SK-N-SH treated with all-trans-retinoic acid at 6 μM for 48 hours (cell line): ENCODE measurements around the gene NR2F2.

Source experiments
- ATAC-seq: fragments of 200-7000 bp; cut with Tn5 transposase; 3 replicates; pipeline ENCODE4 v1.9.1; 2020; ENCODE audit warnings: mild to moderate bottlenecking, moderate library complexity
- ARNTL ChIP-seq: fragments of 450-650 bp; formaldehyde crosslinking; IDR thresholded peaks from 2 replicates; pipeline ENCODE4 v1.5.0; 2020; ENCODE audit warnings: low read depth, mild to moderate bottlenecking, moderate library complexity, borderline replicate concordance
- BACH2 ChIP-seq: fragments of 250-450 bp; sonication (Bioruptor Pico); IDR thresholded peaks from 2 replicates; pipeline ENCODE4 v1.9.0; 2021; ENCODE audit warnings: mild to moderate bottlenecking, borderline replicate concordance
- GLIS3 ChIP-seq: fragments of 250-450 bp; sonication (Bioruptor Pico); IDR thresholded peaks from 2 replicates; pipeline ENCODE4 v1.5.0; 2020; ENCODE audit warnings: mild to moderate bottlenecking, moderate library complexity
- ISL1 ChIP-seq: fragments of 250-450 bp; sonication (Bioruptor Pico); IDR thresholded peaks from 2 replicates; pipeline ENCODE4 v2.1.2; 2022; ENCODE audit warnings: mild to moderate bottlenecking, moderate library complexity
- OSR1 ChIP-seq: fragments of 250-450 bp; sonication (Bioruptor Pico); IDR thresholded peaks from 2 replicates; pipeline ENCODE4 v1.8.0; 2022; ENCODE audit warnings: moderate library complexity, mild to moderate bottlenecking, inconsistent platforms
- PPARA ChIP-seq: fragments of 250-450 bp; sonication (Bioruptor Pico); IDR thresholded peaks from 2 replicates; pipeline ENCODE4 v1.5.0; 2020; ENCODE audit warnings: mild to moderate bottlenecking, borderline replicate concordance
- ZC3H10 ChIP-seq: fragments of 250-450 bp; sonication (Bioruptor Pico); IDR thresholded peaks from 2 replicates; pipeline ENCODE4 v1.5.1; 2021; ENCODE audit warnings: mild to moderate bottlenecking, moderate library complexity
- ZFP3 ChIP-seq: fragments of 250-450 bp; sonication (Bioruptor Pico); IDR thresholded peaks from 2 replicates; pipeline ENCODE4 v1.5.0; 2020; ENCODE audit warnings: mild to moderate bottlenecking, moderate library complexity
- ZFP30 ChIP-seq: fragments of 450-650 bp; formaldehyde crosslinking; IDR thresholded peaks from 2 replicates; pipeline ENCODE4 v1.5.0; 2022; ENCODE audit warnings: mild to moderate bottlenecking, moderate library complexity
- ZNF8 ChIP-seq: fragments of 450-650 bp; formaldehyde crosslinking; IDR thresholded peaks from 2 replicates; pipeline ENCODE4 v1.5.0; 2020; ENCODE audit warnings: mild to moderate bottlenecking, moderate library complexity
- TF ChIP-seq, protein P1 (sequence below): fragments of 250-450 bp; sonication (Bioruptor Pico); IDR thresholded peaks from 2 replicates; pipeline ENCODE4 v1.8.0; 2020; ENCODE audit warnings: mild to moderate bottlenecking, moderate library complexity, borderline replicate concordance
- TF ChIP-seq, protein P2 (sequence below): fragments of 250-450 bp; sonication (Bioruptor Pico); IDR thresholded peaks from 2 replicates; pipeline ENCODE4 v1.5.1; 2020; ENCODE audit warnings: low read depth, mild to moderate bottlenecking, moderate library complexity
- TF ChIP-seq, protein P3 (sequence below): fragments of 250-450 bp; sonication (Bioruptor Pico); IDR thresholded peaks from 2 replicates; pipeline ENCODE4 v1.5.0; 2020; ENCODE audit warnings: mild to moderate bottlenecking, moderate library complexity
- TF ChIP-seq, protein P4 (sequence below): fragments of 250-450 bp; sonication (Bioruptor Pico); IDR thresholded peaks from 2 replicates; pipeline ENCODE4 v1.8.0; 2021; ENCODE audit warnings: low read depth, mild to moderate bottlenecking, moderate library complexity, borderline replicate concordance

NR2F2 gene

DNA sequence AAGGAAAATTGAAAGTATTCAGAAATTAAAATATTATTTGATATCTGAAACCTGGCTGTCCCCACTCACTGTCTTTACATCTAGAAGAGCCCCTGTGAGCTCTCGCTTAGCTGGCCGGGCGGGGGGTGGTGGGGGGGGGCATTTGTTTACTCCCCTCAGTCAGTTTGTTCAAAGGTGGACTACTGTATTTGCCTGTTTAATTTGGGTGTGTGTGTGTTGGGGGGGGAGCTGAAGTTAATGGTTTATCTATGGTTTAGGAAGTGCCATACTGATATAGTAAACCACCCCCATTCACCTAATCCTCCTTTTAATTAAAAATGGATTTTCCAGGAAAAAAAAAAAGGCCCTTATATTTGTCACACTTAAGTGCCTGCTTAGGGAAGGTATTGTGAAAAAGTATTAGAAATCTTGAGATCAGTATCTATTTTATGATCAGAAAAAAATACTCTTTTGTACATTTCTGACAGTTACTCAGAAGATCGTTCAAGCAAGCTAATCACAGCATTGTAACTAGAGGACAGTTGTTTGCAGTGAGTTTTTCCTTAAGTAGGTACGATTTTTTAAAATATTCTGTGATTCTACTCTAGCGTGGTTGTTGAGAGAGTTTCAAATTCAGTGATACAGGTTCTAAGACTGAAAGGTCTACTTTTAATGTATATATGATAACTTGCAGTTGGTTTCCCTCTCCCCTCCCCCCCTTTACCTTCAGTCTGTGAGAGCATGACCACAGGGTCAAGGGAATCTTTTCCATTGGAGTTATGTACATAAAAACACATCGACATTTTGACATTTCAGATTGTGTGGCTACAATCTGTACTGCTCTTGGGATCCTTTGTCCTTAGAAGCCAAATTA is 8.5 kb downstream of the NR2F2 start:
- no peak for ATAC-seq
- TF ChIP-seq, protein P1, sequence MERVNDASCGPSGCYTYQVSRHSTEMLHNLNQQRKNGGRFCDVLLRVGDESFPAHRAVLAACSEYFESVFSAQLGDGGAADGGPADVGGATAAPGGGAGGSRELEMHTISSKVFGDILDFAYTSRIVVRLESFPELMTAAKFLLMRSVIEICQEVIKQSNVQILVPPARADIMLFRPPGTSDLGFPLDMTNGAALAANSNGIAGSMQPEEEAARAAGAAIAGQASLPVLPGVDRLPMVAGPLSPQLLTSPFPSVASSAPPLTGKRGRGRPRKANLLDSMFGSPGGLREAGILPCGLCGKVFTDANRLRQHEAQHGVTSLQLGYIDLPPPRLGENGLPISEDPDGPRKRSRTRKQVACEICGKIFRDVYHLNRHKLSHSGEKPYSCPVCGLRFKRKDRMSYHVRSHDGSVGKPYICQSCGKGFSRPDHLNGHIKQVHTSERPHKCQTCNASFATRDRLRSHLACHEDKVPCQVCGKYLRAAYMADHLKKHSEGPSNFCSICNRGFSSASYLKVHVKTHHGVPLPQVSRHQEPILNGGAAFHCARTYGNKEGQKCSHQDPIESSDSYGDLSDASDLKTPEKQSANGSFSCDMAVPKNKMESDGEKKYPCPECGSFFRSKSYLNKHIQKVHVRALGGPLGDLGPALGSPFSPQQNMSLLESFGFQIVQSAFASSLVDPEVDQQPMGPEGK (CRISPR knock-in tag): no peak
- TF ChIP-seq ZFP30 (CRISPR knock-in tag): no peak
- TF ChIP-seq ZC3H10 (CRISPR knock-in tag): no peak
- TF ChIP-seq ARNTL (CRISPR knock-in tag): no peak
- TF ChIP-seq, protein P2, sequence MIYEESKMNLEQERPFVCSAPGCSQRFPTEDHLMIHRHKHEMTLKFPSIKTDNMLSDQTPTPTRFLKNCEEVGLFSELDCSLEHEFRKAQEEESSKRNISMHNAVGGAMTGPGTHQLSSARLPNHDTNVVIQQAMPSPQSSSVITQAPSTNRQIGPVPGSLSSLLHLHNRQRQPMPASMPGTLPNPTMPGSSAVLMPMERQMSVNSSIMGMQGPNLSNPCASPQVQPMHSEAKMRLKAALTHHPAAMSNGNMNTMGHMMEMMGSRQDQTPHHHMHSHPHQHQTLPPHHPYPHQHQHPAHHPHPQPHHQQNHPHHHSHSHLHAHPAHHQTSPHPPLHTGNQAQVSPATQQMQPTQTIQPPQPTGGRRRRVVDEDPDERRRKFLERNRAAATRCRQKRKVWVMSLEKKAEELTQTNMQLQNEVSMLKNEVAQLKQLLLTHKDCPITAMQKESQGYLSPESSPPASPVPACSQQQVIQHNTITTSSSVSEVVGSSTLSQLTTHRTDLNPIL (CRISPR knock-in tag): no peak
- TF ChIP-seq BACH2: no peak
- TF ChIP-seq OSR1 (CRISPR knock-in tag): no peak
- TF ChIP-seq GLIS3 (CRISPR knock-in tag): no peak
- no peak for TF ChIP-seq ZFP3 (CRISPR knock-in tag)
- TF ChIP-seq, protein P3, sequence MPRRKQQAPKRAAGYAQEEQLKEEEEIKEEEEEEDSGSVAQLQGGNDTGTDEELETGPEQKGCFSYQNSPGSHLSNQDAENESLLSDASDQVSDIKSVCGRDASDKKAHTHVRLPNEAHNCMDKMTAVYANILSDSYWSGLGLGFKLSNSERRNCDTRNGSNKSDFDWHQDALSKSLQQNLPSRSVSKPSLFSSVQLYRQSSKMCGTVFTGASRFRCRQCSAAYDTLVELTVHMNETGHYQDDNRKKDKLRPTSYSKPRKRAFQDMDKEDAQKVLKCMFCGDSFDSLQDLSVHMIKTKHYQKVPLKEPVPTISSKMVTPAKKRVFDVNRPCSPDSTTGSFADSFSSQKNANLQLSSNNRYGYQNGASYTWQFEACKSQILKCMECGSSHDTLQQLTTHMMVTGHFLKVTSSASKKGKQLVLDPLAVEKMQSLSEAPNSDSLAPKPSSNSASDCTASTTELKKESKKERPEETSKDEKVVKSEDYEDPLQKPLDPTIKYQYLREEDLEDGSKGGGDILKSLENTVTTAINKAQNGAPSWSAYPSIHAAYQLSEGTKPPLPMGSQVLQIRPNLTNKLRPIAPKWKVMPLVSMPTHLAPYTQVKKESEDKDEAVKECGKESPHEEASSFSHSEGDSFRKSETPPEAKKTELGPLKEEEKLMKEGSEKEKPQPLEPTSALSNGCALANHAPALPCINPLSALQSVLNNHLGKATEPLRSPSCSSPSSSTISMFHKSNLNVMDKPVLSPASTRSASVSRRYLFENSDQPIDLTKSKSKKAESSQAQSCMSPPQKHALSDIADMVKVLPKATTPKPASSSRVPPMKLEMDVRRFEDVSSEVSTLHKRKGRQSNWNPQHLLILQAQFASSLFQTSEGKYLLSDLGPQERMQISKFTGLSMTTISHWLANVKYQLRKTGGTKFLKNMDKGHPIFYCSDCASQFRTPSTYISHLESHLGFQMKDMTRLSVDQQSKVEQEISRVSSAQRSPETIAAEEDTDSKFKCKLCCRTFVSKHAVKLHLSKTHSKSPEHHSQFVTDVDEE: no peak
- no peak for TF ChIP-seq ZNF8 (CRISPR knock-in tag)

DNA sequence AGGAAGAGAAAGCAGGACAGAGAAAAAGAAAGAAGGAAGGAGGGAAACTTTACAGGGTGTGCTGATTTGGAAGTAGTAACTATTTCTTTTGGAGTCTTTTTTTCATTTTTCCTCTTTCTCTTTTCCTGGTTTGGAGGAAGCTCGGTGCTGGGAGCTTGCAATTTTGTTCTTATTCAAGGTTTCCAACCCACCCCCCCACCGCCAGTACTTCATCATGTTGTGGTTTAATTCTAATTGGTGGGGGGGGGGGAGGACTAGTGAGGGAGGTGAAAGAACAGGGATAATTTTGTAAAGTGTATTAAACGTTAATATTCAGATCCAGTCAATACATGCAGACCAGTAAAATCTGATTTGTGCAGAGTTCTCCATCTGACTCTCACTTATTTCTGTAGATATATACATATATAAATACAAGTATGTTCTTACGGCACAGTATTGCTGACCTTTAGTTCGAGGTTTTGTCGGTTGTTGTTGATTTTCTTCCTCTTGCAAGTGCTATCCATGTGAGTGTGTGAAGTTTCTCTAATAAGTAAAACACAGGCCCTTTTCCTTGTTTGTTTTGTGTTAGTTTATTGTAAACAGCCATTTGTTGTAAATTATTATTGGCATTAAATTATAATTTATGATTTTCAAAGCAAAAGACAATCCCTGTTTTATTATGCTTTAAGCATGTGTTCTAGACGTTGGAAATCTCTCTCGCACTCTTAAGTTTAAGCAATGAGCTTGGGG is 9.3 kb downstream of the NR2F2 start:
- ATAC-seq: no peak
- TF ChIP-seq, protein P4, sequence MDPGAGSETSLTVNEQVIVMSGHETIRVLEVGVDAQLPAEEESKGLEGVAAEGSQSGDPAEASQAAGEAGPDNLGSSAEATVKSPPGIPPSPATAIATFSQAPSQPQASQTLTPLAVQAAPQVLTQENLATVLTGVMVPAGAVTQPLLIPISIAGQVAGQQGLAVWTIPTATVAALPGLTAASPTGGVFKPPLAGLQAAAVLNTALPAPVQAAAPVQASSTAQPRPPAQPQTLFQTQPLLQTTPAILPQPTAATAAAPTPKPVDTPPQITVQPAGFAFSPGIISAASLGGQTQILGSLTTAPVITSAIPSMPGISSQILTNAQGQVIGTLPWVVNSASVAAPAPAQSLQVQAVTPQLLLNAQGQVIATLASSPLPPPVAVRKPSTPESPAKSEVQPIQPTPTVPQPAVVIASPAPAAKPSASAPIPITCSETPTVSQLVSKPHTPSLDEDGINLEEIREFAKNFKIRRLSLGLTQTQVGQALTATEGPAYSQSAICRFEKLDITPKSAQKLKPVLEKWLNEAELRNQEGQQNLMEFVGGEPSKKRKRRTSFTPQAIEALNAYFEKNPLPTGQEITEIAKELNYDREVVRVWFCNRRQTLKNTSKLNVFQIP: no peak

DNA sequence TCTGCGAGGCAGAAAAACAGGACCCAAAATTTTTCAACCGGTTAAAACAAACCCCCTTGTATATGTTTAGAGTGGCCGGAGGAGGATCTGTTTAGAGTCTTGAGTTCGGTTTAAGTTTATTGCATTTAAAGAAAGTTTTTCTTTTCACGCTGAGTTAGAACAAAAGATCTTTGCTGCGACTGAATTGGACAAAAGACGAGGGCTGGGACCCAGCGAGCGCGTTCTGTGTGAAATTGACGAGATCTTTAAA is 9.8 kb downstream of the NR2F2 start:
- ATAC-seq: no peak; the same call in 2 of the 3 replicates
- TF ChIP-seq, protein P1 (CRISPR knock-in tag): no peak
- TF ChIP-seq ZFP30 (CRISPR knock-in tag) (no peak), ZNF8 (CRISPR knock-in tag) (no peak), ARNTL (CRISPR knock-in tag) (no peak), PPARA (no peak), ZC3H10 (CRISPR knock-in tag) (no peak), ISL1 (CRISPR knock-in tag) (no peak)
- TF ChIP-seq, protein P4: no peak
- TF ChIP-seq, all 23 proteins: peak for 0
